Spleen (tissue), 7 donors: ENCODE results near the gene IL17F.

Experiments
- POLR2A ChIP-seq, 3 donors: fragments of 450-650 bp; IDR thresholded peaks; one replicate each; pipeline ENCODE4 v1.5.1; 2017; ENCODE audit warnings: antibody characterized with exemption in 3 of 3, mild to moderate bottlenecking in 1 of 3
- TF ChIP-seq, protein P1 (sequence below), 11 experiments: fragments of 200-600 bp in 7 of 11; fragments of 450-650 bp in 4 of 11; sonication (generic) in 4 of 11; IDR thresholded peaks in 8 of 11; conservative IDR thresholded peaks in 3 of 11; 1 replicate in 7 of 11; 2 replicates in 4 of 11; pipeline versions ENCODE4 v1.4.0 to v1.8.0; 2016 to 2021; ENCODE audit warnings: antibody characterized with exemption in 11 of 11, inconsistent platforms in 4 of 11, mild to moderate bottlenecking in 1 of 11
- donor health status: DM: no; HTN: no; CAD: no; lungs with moderate emphysema.
- donor health status: DM: no; HTN: no; CAD: no.
- donor health status: DM: no; HTN: no; CAD: no.

DNA sequence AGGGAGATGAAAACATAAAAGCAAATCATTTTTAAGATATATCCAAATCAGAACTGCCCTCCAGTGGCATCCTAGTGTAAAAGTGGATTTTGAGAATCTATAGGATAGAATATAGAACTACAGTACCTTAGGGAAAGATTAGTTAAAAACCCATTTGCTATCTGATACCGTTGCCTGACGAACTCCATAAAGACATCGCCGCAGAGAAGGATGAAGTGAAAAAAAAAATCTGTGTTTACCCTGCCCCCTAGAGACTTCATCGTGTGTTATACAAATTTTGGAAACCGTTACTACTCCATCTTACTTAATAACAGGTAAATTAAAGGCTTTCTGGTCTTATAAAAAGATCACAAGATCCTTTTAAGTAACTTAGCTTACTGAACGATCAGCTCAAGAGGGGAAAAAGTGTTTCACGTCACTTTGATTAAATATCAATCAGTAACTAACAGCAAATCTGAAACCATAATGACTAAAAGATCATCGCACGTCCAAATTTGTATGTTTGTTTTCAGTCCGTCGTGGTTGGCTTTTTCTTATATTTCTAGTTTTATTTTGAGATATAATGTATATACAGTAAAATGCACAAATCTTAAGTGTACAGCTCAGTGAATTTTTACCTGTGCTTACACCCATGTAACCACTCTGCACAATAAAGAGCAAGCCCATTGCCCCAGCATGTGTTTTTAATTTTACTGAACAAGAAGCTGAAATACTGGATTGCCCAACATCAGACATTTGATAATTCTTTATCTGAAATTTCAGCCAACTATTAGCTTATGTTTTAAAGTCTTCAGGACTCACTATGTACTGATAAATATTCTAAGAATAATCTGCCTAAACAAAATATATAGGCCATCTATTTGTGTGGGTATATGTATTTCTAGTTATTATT lies 41.1 kb upstream of the IL17F start:
- TF ChIP-seq POLR2A (IDR thresholded peaks at IDR 0.05) = no peak
- TF ChIP-seq, protein P1, sequence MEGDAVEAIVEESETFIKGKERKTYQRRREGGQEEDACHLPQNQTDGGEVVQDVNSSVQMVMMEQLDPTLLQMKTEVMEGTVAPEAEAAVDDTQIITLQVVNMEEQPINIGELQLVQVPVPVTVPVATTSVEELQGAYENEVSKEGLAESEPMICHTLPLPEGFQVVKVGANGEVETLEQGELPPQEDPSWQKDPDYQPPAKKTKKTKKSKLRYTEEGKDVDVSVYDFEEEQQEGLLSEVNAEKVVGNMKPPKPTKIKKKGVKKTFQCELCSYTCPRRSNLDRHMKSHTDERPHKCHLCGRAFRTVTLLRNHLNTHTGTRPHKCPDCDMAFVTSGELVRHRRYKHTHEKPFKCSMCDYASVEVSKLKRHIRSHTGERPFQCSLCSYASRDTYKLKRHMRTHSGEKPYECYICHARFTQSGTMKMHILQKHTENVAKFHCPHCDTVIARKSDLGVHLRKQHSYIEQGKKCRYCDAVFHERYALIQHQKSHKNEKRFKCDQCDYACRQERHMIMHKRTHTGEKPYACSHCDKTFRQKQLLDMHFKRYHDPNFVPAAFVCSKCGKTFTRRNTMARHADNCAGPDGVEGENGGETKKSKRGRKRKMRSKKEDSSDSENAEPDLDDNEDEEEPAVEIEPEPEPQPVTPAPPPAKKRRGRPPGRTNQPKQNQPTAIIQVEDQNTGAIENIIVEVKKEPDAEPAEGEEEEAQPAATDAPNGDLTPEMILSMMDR (IDR thresholded peaks at IDR 0.05 in 8 of 11, conservative IDR thresholded peaks at IDR 0.05 in 3 of 11) = peak in 4 of 11 experiments; percentile 0 to 7 (median 4)
